A549 (cell line): ENCODE measurements around the gene DOC2A. TPM values are rescaled to one million over a fixed set of nuclear protein-coding genes. Genes with fewer than 3 reads are reported as not detected.

ENCODE experiments used
- ATAC-seq, 2 experiments: fragments of 200-7000 bp in 1 of 2; fragments of >200 bp in 1 of 2; cut with Nextera tagmentation in 1 of 2; cut with Tn5 transposase in 1 of 2; 3 replicates each; pipeline versions ENCODE4 v1.8.0 to v1.9.1; 2018 to 2020; ENCODE audit warnings: mild to moderate bottlenecking in 1 of 2, moderate library complexity in 1 of 2
- CTCF ChIA-PET: fragments of 300-600 bp; sonication (Branson Sonifier 250); formaldehyde crosslinking; extraction: SDS; loops from one replicate; lab custom pipeline; 2021; ENCODE audit warnings: antibody characterized with exemption, inconsistent platforms; lab: Yijun Ruan, JAX
- POLR2A ChIA-PET: fragments of 350-600 bp; formaldehyde crosslinking; extraction: SDS; loops from one replicate; lab custom pipeline; 2021; ENCODE audit warnings: antibody characterized with exemption, inconsistent platforms; lab: Yijun Ruan, JAX
- DNase-seq, 2 experiments: peaks; one replicate each; pipeline versions ENCODE4 v3.0.0 to v3.0.0-alpha.2; 2011 to 2016; ENCODE audit warnings: low read depth in 1 of 2, low spot score in 1 of 2
- FAIRE-seq: peaks from 2 replicates; lab custom pipeline; 2011; peaks lifted over from hg19 to GRCh38; lab: Jason Lieb, UNC
- H3K27ac ChIP-seq, 2 experiments: fragments of >200 bp; sonication (Bioruptor Twin); formaldehyde crosslinking; 3 replicates each; pipeline ENCODE4 v1.5.1; 2016 to 2017
- H3K4me1 ChIP-seq: fragments of >200 bp; sonication (Bioruptor Twin); formaldehyde crosslinking; 3 replicates; pipeline ENCODE4 v1.6.1; 2016
- H3K4me2 ChIP-seq: fragments of >200 bp; sonication (Bioruptor Twin); formaldehyde crosslinking; 3 replicates; pipeline ENCODE4 v1.6.1; 2016
- H3K4me3 ChIP-seq: fragments of >200 bp; sonication (Bioruptor Twin); formaldehyde crosslinking; 3 replicates; pipeline ENCODE4 v1.5.1; 2016
- H3K9me3 ChIP-seq: fragments of >200 bp; sonication (Bioruptor Twin); formaldehyde crosslinking; 3 replicates; pipeline ENCODE4 v1.6.1; 2016
- BHLHE40 ChIP-seq: IDR thresholded peaks from 2 replicates; pipeline ENCODE4 v1.6.1; 2012; ENCODE audit warnings: low read depth, low read length, inconsistent platforms
- CBX8 ChIP-seq: fragments of 200-600 bp; sonication (generic); IDR thresholded peaks from 2 replicates; pipeline ENCODE4 v1.6.1; 2016
- EHMT2 ChIP-seq: fragments of 200-600 bp; sonication (generic); IDR thresholded peaks from 2 replicates; pipeline ENCODE4 v1.6.1; 2016; ENCODE audit warnings: antibody characterized with exemption, low read depth, mild to moderate bottlenecking, moderate library complexity
- EP300 ChIP-seq, 2 experiments: fragments of >200 bp; sonication (Bioruptor Twin); formaldehyde crosslinking; IDR thresholded peaks; 2 replicates in 1 of 2; 3 replicates in 1 of 2; pipeline ENCODE4 v1.6.1; 2016 to 2017
- ESRRA ChIP-seq: fragments of 150-350 bp; IDR thresholded peaks from 2 replicates; pipeline ENCODE4 v1.6.1; 2014; ENCODE audit warnings: mild to moderate bottlenecking, low read length, borderline replicate concordance
- FOXS1 ChIP-seq: fragments of 250-450 bp; sonication (Bioruptor Pico); IDR thresholded peaks from 2 replicates; pipeline ENCODE4 v1.5.0; 2020; ENCODE audit warnings: mild to moderate bottlenecking, moderate library complexity
- HDAC2 ChIP-seq: fragments of 200-600 bp; sonication (generic); IDR thresholded peaks from 2 replicates; pipeline ENCODE4 v1.6.1; 2016
- HOXB13 ChIP-seq: fragments of 250-450 bp; sonication (Bioruptor Pico); IDR thresholded peaks from 2 replicates; pipeline ENCODE4 v1.5.0; 2020; ENCODE audit warnings: low read depth, mild to moderate bottlenecking, moderate library complexity
- HOXB5 ChIP-seq: fragments of 250-450 bp; sonication (Bioruptor Pico); IDR thresholded peaks from 2 replicates; pipeline ENCODE4 v1.5.0; 2020; ENCODE audit warnings: mild to moderate bottlenecking, moderate library complexity
- JUNB ChIP-seq: fragments of >200 bp; sonication (Bioruptor Twin); formaldehyde crosslinking; IDR thresholded peaks from 2 replicates; pipeline ENCODE4 v1.6.1; 2016
- MAZ ChIP-seq: fragments of 150-350 bp; IDR thresholded peaks from 2 replicates; pipeline ENCODE4 v1.6.1; 2014; ENCODE audit warnings: antibody characterized with exemption, low read depth, low read length, borderline replicate concordance
- MYC ChIP-seq: IDR thresholded peaks from 2 replicates; pipeline ENCODE4 v1.6.1; 2012; ENCODE audit warnings: mild to moderate bottlenecking, inconsistent platforms, low read length, improper control_type of control experiment, borderline replicate concordance
- NFE2L2 ChIP-seq: fragments of 150-350 bp; conservative IDR thresholded peaks from 2 replicates; pipeline ENCODE4 v1.6.1; 2014; ENCODE audit warnings: low read length
- NPAS2 ChIP-seq: fragments of 250-450 bp; sonication (Bioruptor Pico); IDR thresholded peaks from 2 replicates; pipeline ENCODE4 v1.8.0; 2022; ENCODE audit warnings: mild to moderate bottlenecking, moderate library complexity, borderline replicate concordance
- NR3C1 ChIP-seq: fragments of >200 bp; sonication (Bioruptor Twin); formaldehyde crosslinking; IDR thresholded peaks from 3 replicates; pipeline ENCODE4 v1.6.1; 2017
- POLR2AphosphoS2 ChIP-seq: conservative IDR thresholded peaks from 2 replicates; pipeline ENCODE4 v1.6.1; 2012; ENCODE audit warnings: low read length, improper control_type of control experiment, inconsistent platforms
- RAD21 ChIP-seq, 2 experiments: fragments of >200 bp in 1 of 2; sonication (Bioruptor Twin) in 1 of 2; formaldehyde crosslinking in 1 of 2; IDR thresholded peaks in 1 of 2; conservative IDR thresholded peaks in 1 of 2; 2 replicates in 1 of 2; 3 replicates in 1 of 2; pipeline ENCODE4 v1.6.1; 2012 to 2018; ENCODE audit warnings: inconsistent platforms in 1 of 2
- RNF2 ChIP-seq: fragments of 200-600 bp; sonication (generic); IDR thresholded peaks from 2 replicates; pipeline ENCODE4 v1.6.1; 2016; ENCODE audit warnings: low read depth, mild to moderate bottlenecking, antibody characterized with exemption, moderate library complexity, borderline replicate concordance
- SMC3 ChIP-seq: fragments of >200 bp; sonication (Bioruptor Twin); formaldehyde crosslinking; IDR thresholded peaks from 3 replicates; pipeline ENCODE4 v1.6.1; 2018; ENCODE audit warnings: inconsistent platforms
- TFCP2L1 ChIP-seq: fragments of 250-450 bp; sonication (Bioruptor Pico); IDR thresholded peaks from 2 replicates; pipeline ENCODE4 v1.5.0; 2021; ENCODE audit warnings: mild to moderate bottlenecking
- ZC3H11A ChIP-seq: fragments of 450-650 bp; IDR thresholded peaks from 2 replicates; pipeline ENCODE4 v1.6.1; 2014; ENCODE audit warnings: antibody characterized with exemption, mild to moderate bottlenecking
- WGBS: methylation state at CpG from one replicate; pipeline ENCODE4 v1.1.6; 2017; ENCODE audit errors: missing lambda C conversion rate; 5-methylcytosine and 5-hydroxymethylcytosine counted together
- polyA plus RNA-seq, 4 experiments: library from polyadenylated mRNA; depleted of rRNA in 3 of 4; stranded (reverse); fragments of >200 nt; fragmentation: RNase III in 1 of 4; extraction: RNeasy Plus Mini Kit Qiagen cat#74134 plus additional on column Dnase treatment in 1 of 4; gene quantifications; 2 replicates in 3 of 4; 3 replicates in 1 of 4; pipeline ENCODE4 v1.2.3, GENCODE V29; 2011 to 2017
- TF ChIP-seq, protein P1 (sequence below): fragments of 250-450 bp; sonication (Bioruptor Pico); IDR thresholded peaks from 2 replicates; pipeline ENCODE4 v1.5.0; 2020; ENCODE audit warnings: low read depth, mild to moderate bottlenecking, moderate library complexity
- TF ChIP-seq, protein P2 (sequence below): fragments of >200 bp; sonication (Bioruptor Twin); formaldehyde crosslinking; IDR thresholded peaks from 3 replicates; pipeline ENCODE4 v1.5.1; 2016
- TF ChIP-seq, protein P3 (sequence below): fragments of 150-350 bp; IDR thresholded peaks from 2 replicates; pipeline ENCODE4 v1.6.1; 2014; ENCODE audit warnings: low read depth, mild to moderate bottlenecking, low read length
- TF ChIP-seq, protein P4 (sequence below): IDR thresholded peaks from 2 replicates; pipeline ENCODE4 v1.6.1; 2012; ENCODE audit warnings: low read depth, borderline replicate concordance

Gene DOC2A
- polyA plus RNA-seq, 2 of the 4 experiments (the other 2 are of a cell fraction) = 2.5 to 5.5 TPM

- Histone ChIP-seq H3K4me3 (no peak overlapping the region), H3K4me2 (no peak overlapping the region), H3K4me1 (peaks cover 19% of the 10 kb centered on the region), H3K9me3 (peaks cover 1% of the 10 kb centered on the region; the same call in 1 of the 3 replicates), H3K27ac (no peak overlapping the region)
- TF ChIP-seq, protein P1, sequence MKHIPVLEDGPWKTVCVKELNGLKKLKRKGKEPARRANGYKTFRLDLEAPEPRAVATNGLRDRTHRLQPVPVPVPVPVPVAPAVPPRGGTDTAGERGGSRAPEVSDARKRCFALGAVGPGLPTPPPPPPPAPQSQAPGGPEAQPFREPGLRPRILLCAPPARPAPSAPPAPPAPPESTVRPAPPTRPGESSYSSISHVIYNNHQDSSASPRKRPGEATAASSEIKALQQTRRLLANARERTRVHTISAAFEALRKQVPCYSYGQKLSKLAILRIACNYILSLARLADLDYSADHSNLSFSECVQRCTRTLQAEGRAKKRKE (CRISPR knock-in tag) = no peak
- TF ChIP-seq CBX8 = no peak
- TF ChIP-seq RAD21 (conservative IDR thresholded peaks at IDR 0.05 in 1 of 2, IDR thresholded peaks at IDR 0.05 in 1 of 2) = no peak
- no peak for TF ChIP-seq ZC3H11A
- TF ChIP-seq EHMT2 = no peak
- CTCF ChIA-PET = interaction anchor here (0.6 to 1.4 kb wide), 7 partner anchors 19 to 277 kb away, joined by 3 to 4 read pairs (median 3); partner anchors contain the start of genes CDIPT and SEZ6L2
- FAIRE-seq (no peak), DNase-seq (no peak), ATAC-seq (no peak)
- 96% methylated on average over 9 of the region's 9 CpGs for WGBS
- POLR2A ChIA-PET = no interaction called here
These were observed 32.7 kb downstream of the DOC2A start for GRCh38 chr16:29978081-29978480.

DNA sequence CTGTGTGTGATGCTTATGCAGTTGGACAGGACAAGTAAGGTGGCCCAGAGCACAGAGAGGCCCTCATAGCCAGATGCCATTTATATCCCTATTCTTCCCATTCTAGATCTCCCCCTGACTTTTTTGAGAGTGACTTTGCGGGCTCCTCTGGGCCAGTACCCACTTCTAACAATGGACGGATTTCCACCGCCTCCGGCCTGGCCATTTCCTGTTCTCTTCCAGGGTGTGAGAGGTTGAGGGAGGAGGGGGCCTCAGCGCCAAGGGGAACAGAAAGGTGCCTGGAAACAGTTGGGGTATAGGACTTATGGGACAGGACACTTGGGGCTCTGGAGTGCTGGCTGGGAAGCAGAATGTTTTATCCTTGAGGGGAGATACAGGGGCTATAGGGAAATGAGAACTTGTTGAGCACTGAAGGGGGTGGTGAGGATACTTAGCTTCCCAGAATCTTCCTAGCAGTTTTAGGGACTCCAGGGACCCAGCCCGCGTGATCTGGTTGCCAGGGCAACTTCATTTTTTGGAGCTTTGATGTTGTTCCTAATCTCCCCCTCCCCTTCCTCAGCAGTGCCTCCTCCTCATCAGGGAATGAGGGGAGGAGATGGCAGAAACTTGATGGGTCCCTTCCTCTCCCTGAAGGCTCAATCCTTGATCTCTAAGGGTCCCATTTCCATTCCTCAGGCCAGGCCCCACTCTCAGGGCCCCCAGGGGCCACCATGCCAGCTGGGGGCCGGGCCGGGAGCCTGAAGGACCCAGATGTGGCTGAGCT, 33.6 kb downstream of the DOC2A start:
- ChIA-PET POLR2A (no interaction called here), CTCF (interaction anchor here (1.1 to 1.7 kb wide), 4 partner anchors 16 to 78 kb away, joined by 3 to 7 read pairs (median 4); partner anchors contain the start of gene SEZ6L2)
- ATAC-seq (no peak), DNase-seq (no peak), FAIRE-seq (no peak)
- Histone ChIP-seq H3K4me1 (peaks cover 19% of the 10 kb centered on the region), H3K27ac (no peak overlapping the region), H3K4me3 (no peak overlapping the region), H3K4me2 (no peak overlapping the region; the same call in 2 of the 3 replicates), H3K9me3 (peaks cover 4% of the 10 kb centered on the region; the same call in 1 of the 3 replicates)
- no peak for TF ChIP-seq HOXB13 (CRISPR knock-in tag)
- TF ChIP-seq TFCP2L1 (CRISPR knock-in tag) = no peak
- TF ChIP-seq EP300 (IDR thresholded peaks at IDR 0.05) = no peak
- no peak for TF ChIP-seq RNF2
- TF ChIP-seq HDAC2 = no peak
- TF ChIP-seq JUNB = no peak
- no peak for TF ChIP-seq BHLHE40
- no peak for TF ChIP-seq NPAS2 (CRISPR knock-in tag)
- TF ChIP-seq NFE2L2 = no peak
- no peak for TF ChIP-seq NR3C1
- TF ChIP-seq FOXS1 = no peak
- TF ChIP-seq, protein P2, sequence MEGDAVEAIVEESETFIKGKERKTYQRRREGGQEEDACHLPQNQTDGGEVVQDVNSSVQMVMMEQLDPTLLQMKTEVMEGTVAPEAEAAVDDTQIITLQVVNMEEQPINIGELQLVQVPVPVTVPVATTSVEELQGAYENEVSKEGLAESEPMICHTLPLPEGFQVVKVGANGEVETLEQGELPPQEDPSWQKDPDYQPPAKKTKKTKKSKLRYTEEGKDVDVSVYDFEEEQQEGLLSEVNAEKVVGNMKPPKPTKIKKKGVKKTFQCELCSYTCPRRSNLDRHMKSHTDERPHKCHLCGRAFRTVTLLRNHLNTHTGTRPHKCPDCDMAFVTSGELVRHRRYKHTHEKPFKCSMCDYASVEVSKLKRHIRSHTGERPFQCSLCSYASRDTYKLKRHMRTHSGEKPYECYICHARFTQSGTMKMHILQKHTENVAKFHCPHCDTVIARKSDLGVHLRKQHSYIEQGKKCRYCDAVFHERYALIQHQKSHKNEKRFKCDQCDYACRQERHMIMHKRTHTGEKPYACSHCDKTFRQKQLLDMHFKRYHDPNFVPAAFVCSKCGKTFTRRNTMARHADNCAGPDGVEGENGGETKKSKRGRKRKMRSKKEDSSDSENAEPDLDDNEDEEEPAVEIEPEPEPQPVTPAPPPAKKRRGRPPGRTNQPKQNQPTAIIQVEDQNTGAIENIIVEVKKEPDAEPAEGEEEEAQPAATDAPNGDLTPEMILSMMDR = no peak
- no peak for TF ChIP-seq MYC
- no peak for TF ChIP-seq HOXB5
- no peak for TF ChIP-seq MAZ
- no peak for TF ChIP-seq ESRRA
- TF ChIP-seq, protein P3, sequence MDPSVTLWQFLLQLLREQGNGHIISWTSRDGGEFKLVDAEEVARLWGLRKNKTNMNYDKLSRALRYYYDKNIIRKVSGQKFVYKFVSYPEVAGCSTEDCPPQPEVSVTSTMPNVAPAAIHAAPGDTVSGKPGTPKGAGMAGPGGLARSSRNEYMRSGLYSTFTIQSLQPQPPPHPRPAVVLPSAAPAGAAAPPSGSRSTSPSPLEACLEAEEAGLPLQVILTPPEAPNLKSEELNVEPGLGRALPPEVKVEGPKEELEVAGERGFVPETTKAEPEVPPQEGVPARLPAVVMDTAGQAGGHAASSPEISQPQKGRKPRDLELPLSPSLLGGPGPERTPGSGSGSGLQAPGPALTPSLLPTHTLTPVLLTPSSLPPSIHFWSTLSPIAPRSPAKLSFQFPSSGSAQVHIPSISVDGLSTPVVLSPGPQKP = no peak
- TF ChIP-seq, protein P4, sequence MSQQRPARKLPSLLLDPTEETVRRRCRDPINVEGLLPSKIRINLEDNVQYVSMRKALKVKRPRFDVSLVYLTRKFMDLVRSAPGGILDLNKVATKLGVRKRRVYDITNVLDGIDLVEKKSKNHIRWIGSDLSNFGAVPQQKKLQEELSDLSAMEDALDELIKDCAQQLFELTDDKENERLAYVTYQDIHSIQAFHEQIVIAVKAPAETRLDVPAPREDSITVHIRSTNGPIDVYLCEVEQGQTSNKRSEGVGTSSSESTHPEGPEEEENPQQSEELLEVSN = no peak
- no peak for TF ChIP-seq POLR2AphosphoS2
- no peak for TF ChIP-seq SMC3
- 94% methylated on average over 8 of the region's 9 CpGs for WGBS
